HCT116 (cell line): ENCODE results near the gene OR4M1. TPM values are rescaled to one million over a fixed set of nuclear protein-coding genes. Genes with fewer than 3 reads are reported as not detected.
"Not testable (repeated sequence)": the region's sequence is repeated elsewhere in the genome, so short reads cannot be mapped to it uniquely, and the experiment has no call there.

Experiments used
- ATAC-seq: fragments of 200-7000 bp; cut with Tn5 transposase; 2 replicates; pipeline ENCODE4 v1.9.1; 2020; ENCODE audit warnings: mild to moderate bottlenecking, moderate library complexity
- BruUV-seq: library from RNA; stranded (reverse); fragments of 400-500 nt; replicated peaks from 2 replicates; lab custom pipeline; 2021; lab: Mats Ljungman, UMichigan
- CTCF ChIA-PET: fragments of 300-600 bp; sonication (Branson Sonifier 250); formaldehyde crosslinking; loops from one replicate; lab custom pipeline; 2021; ENCODE audit warnings: antibody characterized with exemption; lab: Charles Lee
- POLR2A ChIA-PET: fragments of 300-600, 350-600 bp; sonication (Branson Sonifier 250); formaldehyde crosslinking; loops from one replicate; lab custom pipeline; 2021; ENCODE audit warnings: antibody characterized with exemption; lab: Charles Lee
- RAD21 ChIA-PET, 2 experiments: fragments of 300-600 bp; sonication (Branson Sonifier 250); formaldehyde crosslinking; loops; one replicate each; lab custom pipeline; 2023; ENCODE audit warnings: low total read pairs in 2 of 2; ENCODE audit not compliant: uncharacterized antibody in 2 of 2, unreplicated experiment in 2 of 2, low non-redundant PET in 1 of 2; lab: Charles Lee
- DNase-seq: peaks from one replicate; pipeline ENCODE4 v3.0.0-alpha.2; 2010; ENCODE audit warnings: low read depth, low spot score
- H2AFZ ChIP-seq: fragments of 200-600 bp; shearing (Covaris generic), sonication (generic); 2 replicates; pipeline ENCODE4 v1.6.1; 2017; ENCODE audit warnings: low read depth, mixed run types, mixed read lengths, antibody characterized with exemption, low read length; ENCODE audit not compliant: poor library complexity, severe bottlenecking
- H3K27ac ChIP-seq: 2 replicates; pipeline ENCODE4 v1.5.1; 2012; ENCODE audit warnings: low read depth, low read length
- H3K27me3 ChIP-seq: fragments of 200-600 bp; sonication (generic); 2 replicates; pipeline ENCODE4 v1.6.1; 2016; ENCODE audit warnings: mixed run types, low read length, mixed read lengths; ENCODE audit not compliant: insufficient read depth
- H3K36me3 ChIP-seq, 2 experiments: fragments of 200-500 bp in 1 of 2; fragments of 200-600 bp in 1 of 2; sonication (Bioruptor generic) in 1 of 2; sonication (generic) in 1 of 2; 2 replicates each; pipeline versions ENCODE4 v1.5.1 to v1.6.1; 2014 to 2016; ENCODE audit warnings: low read length in 2 of 2, inconsistent platforms in 1 of 2, mixed read lengths in 1 of 2, mixed run types in 1 of 2; ENCODE audit not compliant: insufficient read depth in 2 of 2, control insufficient read depth in 1 of 2
- H3K4me1 ChIP-seq, 2 experiments: fragments of 200-600 bp in 1 of 2; sonication (generic) in 1 of 2; 2 replicates each; pipeline versions ENCODE4 v1.5.1 to v1.6.1; 2012 to 2017; ENCODE audit warnings: low read length in 2 of 2, inconsistent platforms in 1 of 2, mild to moderate bottlenecking in 1 of 2, mixed read lengths in 1 of 2, mixed run types in 1 of 2, moderate library complexity in 1 of 2; ENCODE audit not compliant: insufficient read depth in 2 of 2, control insufficient read depth in 1 of 2
- H3K4me2 ChIP-seq: fragments of 200-600 bp; sonication (generic); 2 replicates; pipeline ENCODE4 v1.6.1; 2017; ENCODE audit warnings: mixed run types, low read length, mixed read lengths
- H3K4me3 ChIP-seq, 2 experiments: fragments of 200-600 bp in 1 of 2; sonication (generic) in 1 of 2; replicated peaks in 1 of 2; 2 replicates each; pipeline ENCODE4 v1.5.1; 2011 to 2016; ENCODE audit warnings: low read length in 2 of 2, control low read depth in 1 of 2, low read depth in 1 of 2, mild to moderate bottlenecking in 1 of 2, mixed read lengths in 1 of 2, mixed run types in 1 of 2
- H3K79me2 ChIP-seq: fragments of 200-600 bp; sonication (generic); 2 replicates; pipeline ENCODE4 v1.6.1; 2017; ENCODE audit warnings: mild to moderate bottlenecking, mixed run types, low read length, moderate library complexity, mixed read lengths; ENCODE audit not compliant: insufficient read depth
- H3K9ac ChIP-seq: fragments of 200-600 bp; sonication (generic); 2 replicates; pipeline ENCODE4 v1.6.1; 2016; ENCODE audit warnings: low read length, mixed read lengths
- H3K9me2 ChIP-seq: fragments of 200-600 bp; sonication (generic), shearing (Covaris generic); 2 replicates; pipeline ENCODE4 v1.6.1; 2017; ENCODE audit warnings: mixed run types, mild to moderate bottlenecking, moderate library complexity; ENCODE audit not compliant: insufficient read depth
- H3K9me3 ChIP-seq, 2 experiments: fragments of 200-500 bp in 1 of 2; fragments of 200-600 bp in 1 of 2; sonication (Bioruptor generic) in 1 of 2; sonication (generic) in 1 of 2; 2 replicates each; pipeline ENCODE4 v1.6.1; 2014 to 2017; ENCODE audit warnings: low read length in 2 of 2, mixed read lengths in 2 of 2, inconsistent platforms in 1 of 2, low read depth in 1 of 2, mild to moderate bottlenecking in 1 of 2, mixed run types in 1 of 2, moderate library complexity in 1 of 2; ENCODE audit not compliant: control insufficient read depth in 1 of 2, insufficient read depth in 1 of 2
- H4K20me1 ChIP-seq: fragments of 200-600 bp; sonication (generic), shearing (Covaris generic); 2 replicates; pipeline ENCODE4 v1.6.1; 2017; ENCODE audit warnings: mixed run types, mild to moderate bottlenecking, moderate library complexity; ENCODE audit not compliant: insufficient read depth
- CBX3 ChIP-seq: IDR thresholded peaks from 2 replicates; pipeline ENCODE4 v1.6.1; 2012; ENCODE audit warnings: low read depth
- ELF1 ChIP-seq: IDR thresholded peaks from 2 replicates; pipeline ENCODE4 v1.6.1; 2012; ENCODE audit warnings: low read depth, borderline replicate concordance
- FOSL1 ChIP-seq: IDR thresholded peaks from 2 replicates; pipeline ENCODE4 v1.6.1; 2012; ENCODE audit warnings: low read depth
- ZFX ChIP-seq: fragments of 450-650 bp; IDR thresholded peaks from 2 replicates; pipeline ENCODE4 v1.6.1; 2017
- intact Hi-C: fragments of 100-400 bp; cut with micrococcal nuclease; formaldehyde crosslinking; loops from 2 replicates; pipeline ENCODE4 v1.10.0; 2022
- total RNA-seq: library from RNA; stranded (reverse); gene quantifications from one replicate; pipeline ENCODE4 v1.2.1, GENCODE V29; 2021; ENCODE audit not compliant: unreplicated experiment
- TF ChIP-seq, protein P1 (sequence below): IDR thresholded peaks from 2 replicates; pipeline ENCODE4 v1.6.1; 2012

Gene OR4M1
- total RNA-seq, 1 experiment from 2014 or later: not detected

DNA sequence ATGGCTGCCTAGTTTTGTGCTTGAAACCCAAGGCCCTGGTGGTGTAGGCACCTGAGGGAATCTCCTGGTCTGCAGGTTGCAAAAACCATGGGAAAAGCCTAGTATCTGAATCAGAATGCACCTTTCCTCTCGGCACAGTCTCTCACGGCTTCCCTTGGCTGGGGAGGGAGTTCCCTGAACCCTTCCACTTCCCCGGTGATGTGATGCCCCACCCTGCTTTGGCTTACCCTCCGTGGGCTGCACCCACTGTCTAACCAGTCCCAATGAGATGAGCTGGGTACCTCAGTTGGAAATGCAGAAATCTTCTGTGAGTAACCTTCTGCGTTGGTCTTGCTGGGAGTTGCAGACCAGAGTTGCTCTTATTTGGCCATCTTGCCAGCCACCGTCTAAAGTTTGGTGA lies 47.7 kb downstream of the OR4M1 start:
- ATAC-seq, H3K9me2 ChIP-seq, DNase-seq, POLR2A ChIA-PET, CTCF ChIA-PET, H4K20me1 ChIP-seq, intact Hi-C loops, H3K79me2 ChIP-seq, H3K4me3 ChIP-seq, RAD21 ChIA-PET, H3K36me3 ChIP-seq, H3K9me3 ChIP-seq, H3K4me2 ChIP-seq, H3K27me3 ChIP-seq, H3K9ac ChIP-seq, H2AFZ ChIP-seq, BruUV-seq, H3K27ac ChIP-seq, H3K4me1 ChIP-seq: not testable (repeated sequence)

DNA sequence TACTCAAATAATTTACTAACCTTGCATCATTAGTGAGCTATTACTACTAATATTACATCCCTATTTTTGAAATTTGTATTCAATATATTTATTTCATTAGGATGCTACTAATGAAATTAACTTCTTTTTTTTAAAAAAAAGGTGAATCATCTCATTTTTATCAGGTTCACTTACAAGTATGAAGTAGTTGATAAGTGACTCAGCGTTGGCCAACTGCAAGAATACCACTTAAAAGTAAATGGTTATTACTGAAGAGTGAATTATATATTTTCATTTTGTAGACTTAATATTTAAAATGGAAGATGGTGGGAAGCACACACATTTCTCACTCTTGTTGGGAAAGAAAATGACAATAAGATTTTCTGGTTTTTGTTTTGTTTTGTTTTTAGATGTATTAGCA lies 49.9 kb downstream of the OR4M1 start:
- Histone ChIP-seq H3K4me3 (no peak overlapping the region), H4K20me1 (no peaks in the 10 kb centered on the region), H3K9ac (no peak overlapping the region), H3K9me3 (peaks cover 4 to 6% of the 10 kb centered on the region in 2 experiments; a peak in 1 of 4 replicates), H2AFZ (no peak overlapping the region), H3K27ac (no peak overlapping the region), H3K9me2 (no peaks in the 10 kb centered on the region), H3K27me3 (no peaks in the 10 kb centered on the region), H3K4me2 (no peak overlapping the region), H3K36me3 (no peaks in the 10 kb centered on the region)
- no TSS peak for BruUV-seq
- POLR2A ChIA-PET: no interaction called here
- ATAC-seq: no peak
- RAD21 ChIA-PET: no interaction called here
- DNase-seq: no peak
- intact Hi-C loops: no loop called here
- TF ChIP-seq, protein P1, sequence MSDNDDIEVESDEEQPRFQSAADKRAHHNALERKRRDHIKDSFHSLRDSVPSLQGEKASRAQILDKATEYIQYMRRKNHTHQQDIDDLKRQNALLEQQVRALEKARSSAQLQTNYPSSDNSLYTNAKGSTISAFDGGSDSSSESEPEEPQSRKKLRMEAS: no peak
- TF ChIP-seq FOSL1 (no peak), CBX3 (no peak), ELF1 (no peak), ZFX (no peak)
- TF ChIP-seq, all 23 proteins: peak for 0
- no peaks in the 10 kb centered on the region for H3K4me1 ChIP-seq
- H3K79me2 ChIP-seq: no peaks in the 10 kb centered on the region
- CTCF ChIA-PET: no interaction called here
